ENCODE results near the gene FAM186B.

Gene FAM186B

DNA sequence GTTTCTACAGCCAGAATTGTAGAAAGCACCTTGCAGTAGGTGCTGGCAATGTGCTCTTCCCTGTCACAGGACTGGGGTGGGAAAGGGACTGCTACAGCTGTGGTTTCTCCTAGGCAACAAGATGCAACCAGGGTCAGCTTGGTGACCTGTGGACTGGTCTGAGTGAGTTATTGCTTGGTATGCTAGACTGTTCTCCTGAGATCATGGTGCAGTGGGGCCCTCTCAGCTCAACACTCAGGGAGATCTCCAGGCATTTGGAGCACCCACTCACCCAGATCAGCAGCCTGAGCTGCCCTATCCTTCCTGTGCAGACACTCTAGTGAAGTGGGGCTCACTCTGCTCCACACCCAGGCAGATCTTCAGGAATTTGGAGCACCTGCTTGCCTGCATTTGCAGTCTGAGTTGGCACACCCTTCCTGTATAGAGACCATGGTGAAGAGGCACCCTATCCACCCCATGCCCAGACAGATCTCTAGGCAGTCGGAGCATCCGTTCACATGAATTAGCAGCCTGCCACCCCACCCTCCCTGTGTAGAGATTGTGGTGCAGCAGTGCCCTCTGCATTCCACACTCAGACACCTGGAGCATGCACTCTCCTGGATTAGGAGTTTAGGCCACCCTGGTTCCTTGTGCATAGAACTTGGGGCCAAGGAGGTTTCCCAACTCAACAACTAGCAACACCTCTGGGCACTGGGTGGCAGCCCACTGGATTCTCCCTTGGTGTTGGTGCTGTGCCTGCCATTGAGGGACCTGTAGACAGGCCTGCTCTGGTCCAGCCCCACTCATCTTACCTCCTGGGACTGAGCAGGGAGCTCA, 3.8 kb upstream of the FAM186B start:
- no peak for DNase-seq

DNA sequence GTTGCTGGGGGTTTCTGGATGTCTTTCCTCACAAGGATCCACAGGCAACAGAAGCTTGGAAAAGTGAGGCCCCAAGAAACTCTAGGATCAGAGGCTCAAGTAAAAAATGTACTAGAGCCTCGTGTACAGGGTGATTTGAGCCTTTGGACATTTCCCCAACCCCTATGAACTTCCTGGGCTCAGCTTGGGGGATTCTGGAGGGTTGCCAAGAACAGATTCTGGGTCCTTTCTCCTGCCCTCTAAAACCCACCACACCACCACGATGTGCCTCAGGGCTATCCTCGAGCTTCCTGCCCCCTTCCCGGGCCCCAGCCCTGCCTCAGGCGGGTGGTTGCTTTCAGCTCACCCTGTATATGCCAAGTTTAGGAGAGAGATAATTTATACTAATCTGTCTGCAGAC, 583 bp downstream of the FAM186B start:
- no peak for DNase-seq

DNA sequence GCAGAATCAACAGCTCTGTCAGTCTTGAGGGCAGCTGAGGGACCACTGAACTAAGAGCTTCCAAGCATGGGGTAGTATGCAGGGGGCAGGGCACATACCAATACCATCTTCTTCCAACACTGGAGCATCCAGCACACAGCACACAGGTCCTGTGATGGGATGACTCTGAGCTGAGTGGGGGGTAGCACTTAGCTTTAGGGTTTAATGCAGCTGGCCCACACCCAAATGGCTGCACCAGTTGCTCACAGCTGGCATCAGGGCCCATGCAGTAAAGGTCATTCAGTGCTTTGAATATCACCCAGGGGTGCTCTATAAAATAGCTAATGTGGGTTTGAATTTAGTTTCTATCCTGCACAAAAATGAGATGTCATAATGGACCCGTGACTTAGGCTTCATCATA, 1.7 kb downstream of the FAM186B start:
- DNase-seq = no peak

DNA sequence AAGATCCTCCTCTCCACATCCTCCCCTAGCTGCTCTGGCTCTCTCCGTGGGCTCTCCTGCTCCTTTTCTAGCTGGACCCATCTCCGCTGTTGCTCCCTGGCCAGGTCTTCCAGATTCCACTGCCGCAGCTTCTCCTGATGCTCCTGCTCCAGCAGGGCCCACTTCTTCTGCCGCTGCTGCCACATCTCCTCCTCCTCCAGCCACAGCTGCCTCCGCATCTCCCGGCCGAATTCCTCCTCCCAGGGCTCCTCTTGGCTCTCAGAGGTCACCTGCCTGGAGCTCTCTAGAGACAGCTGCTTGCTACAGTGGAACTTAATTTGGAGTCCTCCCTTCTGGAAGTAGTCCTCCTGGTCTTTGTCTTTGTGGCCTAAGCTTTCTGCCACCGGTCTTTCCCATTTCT, 5.5 kb downstream of the FAM186B start:
- no peak for DNase-seq

DNA sequence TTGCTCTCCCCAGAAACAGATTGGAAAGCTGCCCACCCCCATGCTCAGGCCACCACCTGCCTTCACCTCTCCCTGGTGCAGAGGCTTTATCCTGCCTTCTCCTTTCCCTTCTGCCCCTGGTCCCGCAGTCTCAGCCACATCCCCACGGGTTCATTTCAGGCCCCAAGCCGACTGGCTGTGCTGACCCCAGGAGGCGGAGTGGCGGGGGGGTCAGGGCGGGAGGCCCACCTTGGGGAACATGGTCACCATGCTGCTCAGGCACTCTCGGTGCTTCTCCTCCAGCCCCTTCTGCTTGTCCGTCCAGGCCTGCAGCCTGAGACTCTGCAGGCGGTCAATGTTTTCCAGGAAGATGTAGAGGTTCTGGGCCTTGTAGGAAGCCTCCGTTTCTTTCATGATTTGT, 6.9 kb downstream of the FAM186B start:
- no peak for DNase-seq

DNA sequence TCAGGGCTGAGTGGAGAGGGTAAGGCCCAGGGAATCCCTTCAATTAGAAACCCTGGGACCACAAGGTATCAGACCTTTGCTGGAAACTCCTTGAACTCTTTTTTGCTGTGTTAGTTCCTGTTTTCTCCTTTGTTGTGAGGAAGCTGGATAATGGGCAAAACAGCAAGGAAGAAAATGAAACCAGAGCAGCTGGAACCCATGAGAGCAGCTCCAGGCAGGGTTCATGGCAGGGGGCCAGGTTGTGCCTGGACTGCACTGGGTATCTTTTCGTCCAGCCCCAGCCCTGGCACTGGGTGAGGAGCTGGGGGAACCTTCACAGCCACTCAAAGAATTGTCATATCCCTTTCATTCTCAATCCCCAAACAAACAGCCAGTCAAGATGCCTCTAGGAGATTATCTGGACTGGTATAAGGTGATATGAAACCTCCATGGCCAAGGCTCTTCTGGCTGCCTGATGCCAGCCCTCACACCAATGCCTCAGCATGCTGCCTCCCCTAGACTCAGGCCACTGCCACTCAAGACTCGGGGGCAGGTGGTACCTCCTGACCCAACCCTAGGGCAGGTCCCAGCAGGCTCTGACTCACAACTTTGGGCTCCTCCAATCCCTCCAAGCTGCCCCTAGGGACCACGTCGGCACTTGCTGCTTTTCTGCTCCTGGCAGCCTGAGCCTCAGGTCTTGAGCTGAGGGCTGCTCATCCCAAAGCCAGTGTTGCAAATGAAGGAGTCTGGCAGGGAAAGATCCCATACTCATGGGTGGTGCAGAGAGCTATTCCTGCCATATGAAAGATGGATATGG, 16.5 kb downstream of the FAM186B start:
- no peak for DNase-seq

DNA sequence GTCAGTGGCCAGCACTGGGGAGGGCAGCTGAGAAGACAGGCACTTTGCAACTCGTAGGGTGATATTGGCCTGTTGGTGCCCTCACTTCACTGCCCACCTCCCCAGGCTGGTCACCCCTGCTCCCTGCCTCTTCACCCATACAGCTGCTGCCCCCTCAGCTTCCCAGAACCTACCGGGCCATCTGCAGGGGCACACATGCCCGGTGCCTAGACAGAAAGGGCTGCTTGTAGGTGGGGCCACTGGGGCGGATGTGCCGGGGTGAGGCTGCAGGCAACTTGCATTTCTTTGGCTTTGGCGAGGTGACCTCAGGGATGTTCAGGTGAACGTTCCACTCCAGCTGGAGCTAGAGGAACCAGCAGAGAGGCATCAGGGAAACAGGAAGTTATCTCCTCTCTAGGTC, 17.2 kb downstream of the FAM186B start:
- DNase-seq = no peak

DNA sequence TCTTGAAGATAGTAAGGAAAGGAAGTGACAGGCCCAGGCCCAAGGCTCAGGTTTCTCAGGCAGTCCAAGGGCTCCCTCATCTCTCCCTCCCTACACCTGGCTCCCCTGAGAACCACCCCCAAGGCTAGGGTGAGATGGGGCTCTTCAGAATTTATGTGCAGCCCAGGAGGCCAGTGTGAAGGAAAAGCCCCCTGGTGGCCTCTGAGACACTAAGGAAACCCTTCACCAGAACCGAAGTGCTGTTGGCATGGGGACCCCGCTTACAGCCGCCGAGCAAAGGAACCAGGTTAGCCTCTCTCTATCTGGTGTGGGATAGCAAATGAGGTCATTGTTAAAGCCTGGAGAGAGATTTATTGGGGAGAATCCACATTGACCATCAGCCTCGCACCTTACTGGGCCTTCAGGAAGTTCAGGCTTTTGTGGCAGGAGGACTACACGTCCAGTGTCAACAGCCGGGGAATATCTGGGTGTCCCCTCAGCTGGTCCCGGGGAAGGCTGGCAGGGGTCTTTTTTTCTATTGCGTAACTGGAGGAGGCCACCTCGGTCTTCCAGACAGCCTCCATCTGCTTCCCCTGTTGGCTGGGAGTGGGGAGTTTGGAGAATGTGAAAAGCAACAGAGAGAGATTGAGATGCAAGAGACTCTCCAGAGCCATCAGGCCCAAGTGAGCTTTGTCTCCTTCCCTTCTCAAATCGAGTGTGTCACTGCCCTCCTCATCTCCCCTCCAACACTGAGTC, 18.1 kb downstream of the FAM186B start:
- DNase-seq = no peak

DNA sequence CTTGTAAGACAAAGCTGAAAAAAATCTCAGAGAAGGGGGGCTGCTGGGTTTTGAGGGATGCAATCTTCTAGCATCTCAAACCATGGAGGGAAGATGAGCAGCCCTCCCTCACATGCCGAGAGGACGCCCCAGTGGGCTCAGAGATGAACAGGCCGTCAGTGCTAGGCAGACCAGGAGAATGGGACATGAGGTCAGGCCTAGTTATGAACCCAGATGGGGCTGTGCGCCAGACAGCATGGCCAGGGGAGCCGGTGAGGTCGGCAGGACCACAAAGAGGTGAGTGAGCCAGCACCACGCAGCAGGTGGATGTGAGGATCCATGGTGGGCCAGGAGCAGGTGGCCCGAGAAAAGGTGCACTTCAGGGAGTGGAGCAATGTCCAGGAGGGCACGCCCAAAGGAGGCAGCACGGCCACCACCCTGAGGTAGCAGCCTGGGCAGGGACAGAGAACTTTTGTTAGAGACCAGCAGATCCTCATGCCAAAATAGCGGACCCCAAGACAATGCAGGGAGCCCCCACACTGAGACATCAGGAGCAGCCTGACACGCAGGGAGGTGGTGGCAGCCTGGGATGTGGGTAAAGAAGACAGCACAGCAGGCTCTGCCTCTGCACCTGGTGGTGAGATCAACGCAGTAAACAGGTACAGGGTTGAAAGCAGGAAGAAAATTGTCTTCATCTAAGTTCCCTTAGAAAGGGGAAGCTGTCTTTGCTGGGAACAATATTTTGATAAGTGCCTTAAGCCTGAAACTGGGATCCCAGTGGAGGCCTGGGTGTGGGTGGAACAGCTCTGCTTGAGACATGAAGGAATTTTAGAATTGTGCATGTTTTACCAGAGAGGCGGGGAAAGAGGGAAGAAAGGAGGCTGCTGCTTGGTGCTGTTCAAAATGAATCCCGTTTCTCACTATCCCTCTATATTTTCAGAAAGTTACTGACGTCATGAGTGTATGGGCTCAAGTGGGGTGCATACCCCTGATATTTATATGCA, 19.7 kb downstream of the FAM186B start:
- no peak for DNase-seq

DNA sequence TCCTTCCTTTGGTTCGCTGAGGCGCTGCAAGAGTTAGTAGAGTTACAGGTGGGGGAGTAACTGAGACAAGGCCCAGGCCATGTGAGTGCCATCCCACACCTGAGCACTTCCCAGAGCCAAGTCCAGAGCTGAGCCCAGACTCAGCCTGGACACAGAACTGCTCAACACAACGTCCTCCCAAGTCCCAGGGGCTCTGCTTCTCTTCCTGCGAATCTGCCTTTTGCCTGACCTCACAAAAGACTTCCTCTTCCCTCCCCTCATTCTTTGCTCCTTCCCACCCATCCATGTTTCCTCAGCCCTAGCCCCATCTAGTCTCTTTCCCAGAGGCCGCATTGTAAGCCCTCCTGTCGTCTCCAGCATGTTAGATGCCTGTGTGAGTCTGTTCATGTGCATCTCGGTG, 20.8 kb downstream of the FAM186B start:
- no peak for DNase-seq

DNA sequence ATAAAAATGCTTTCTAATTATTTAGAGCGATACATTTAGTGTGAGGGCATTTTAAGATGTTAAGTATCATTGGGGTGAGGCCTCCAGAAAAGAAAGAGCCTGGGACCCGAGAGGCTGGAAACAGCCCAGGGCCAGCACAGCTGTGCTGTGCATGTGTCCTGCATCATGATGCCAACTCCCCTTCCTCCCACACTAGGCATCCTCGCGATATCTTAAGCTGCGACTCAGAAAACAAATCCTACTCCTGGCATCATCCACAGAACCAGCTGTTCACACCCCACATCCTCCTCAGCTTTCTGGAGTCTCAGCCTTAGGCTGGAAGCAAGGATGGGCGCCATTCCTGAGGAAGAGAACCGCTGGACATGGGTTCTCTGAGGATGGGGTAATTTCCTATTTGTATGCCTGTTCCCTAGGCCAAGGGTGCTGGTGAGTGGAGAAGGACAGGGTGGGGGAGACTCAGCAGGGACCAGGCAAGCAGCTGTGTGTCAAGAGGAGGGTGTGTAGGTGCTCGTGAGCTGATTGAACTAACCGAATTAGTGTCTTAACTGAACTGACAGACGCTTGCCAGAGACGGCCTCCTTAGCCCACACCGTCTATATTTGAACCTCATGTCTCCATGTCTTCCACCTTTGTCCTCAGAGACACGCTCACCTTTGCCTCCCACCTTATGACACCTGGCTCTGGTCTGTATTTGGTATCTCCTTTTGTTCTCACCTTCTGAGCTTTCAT, 21.9 kb downstream of the FAM186B start:
- DNase-seq = no peak

DNA sequence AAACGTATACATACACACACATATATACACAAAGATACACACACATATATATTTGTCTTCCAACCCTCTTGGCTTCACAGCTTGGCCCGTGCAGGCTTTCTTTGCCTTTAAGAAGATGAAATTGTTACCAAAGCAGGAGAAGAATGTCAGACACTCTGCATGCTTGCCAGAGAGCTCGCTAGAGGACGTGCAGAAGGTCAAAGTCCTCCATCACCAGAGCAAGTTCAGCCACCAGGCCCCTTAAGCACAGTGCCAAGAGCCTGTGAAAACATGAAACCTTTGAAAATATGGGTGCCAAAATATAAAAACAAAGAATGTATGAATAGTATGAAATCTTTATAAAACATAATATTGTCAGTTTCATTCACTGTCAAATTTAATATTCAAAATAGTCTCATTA, 22.6 kb downstream of the FAM186B start:
- DNase-seq = no peak

DNA sequence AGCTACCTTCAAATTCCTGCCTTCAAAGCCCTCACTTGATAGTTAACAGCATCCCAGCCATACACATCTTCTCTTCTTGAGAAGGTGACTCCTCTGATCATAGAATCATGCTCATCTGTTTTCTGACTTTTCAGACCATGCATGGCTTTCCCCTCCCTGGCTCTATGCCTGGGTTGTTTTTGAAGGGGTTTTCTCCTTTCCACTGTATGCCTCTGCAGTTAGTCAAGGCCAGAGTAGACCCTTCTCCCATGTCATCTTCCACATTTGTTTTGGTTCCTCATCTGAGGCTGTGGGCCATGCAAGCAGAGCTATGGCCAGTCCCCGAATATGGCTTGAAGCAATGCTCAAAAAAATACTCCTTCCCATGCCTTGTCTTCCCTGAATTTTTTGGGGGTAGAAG, 23.2 kb downstream of the FAM186B start:
- no peak for DNase-seq

DNA sequence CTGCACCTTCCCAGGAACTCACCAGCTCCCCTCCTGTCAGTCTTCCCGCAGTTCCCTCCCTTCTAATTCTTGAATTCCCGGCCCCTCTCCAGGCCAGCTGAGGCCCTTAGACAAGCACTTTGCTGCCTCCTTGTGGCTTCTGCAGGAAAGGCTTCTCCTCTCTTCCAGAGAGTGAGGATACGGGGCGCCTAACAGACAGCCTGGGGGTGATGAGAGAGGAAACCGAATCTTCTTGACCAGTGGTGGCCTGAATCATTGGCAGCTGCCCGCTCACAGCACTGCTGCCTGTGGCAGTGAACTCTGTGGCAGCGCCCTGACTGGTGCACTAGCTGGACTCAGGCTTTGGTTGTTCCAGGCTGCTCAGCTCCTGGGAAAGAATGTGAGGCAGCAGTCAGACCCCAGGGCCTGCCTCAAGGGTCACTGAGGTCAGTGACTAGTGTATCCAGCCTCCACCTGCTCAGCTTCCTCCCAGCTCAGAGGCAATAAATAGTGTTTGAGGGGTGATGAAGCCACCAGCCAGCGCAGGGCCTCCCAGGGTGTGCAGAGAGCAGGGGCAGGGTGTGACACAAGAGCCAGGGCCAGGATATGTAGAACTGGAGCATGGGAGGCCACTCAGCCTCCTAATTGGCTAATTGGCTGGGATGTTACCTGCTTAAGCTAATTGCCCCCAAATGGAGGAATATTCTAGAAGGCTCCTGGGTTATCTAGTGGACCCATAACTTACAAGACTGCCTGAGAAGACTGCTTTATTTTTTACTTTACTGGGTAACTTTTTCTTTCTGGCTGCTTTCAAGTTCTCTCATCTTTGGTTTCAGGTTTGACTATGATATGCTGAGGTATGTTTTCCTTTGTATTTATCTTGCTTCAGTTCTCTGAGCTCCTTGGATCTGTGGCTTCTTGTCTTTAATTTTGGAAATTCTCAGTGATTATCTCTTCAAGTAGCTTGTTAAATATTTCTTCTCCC, 24.6 kb downstream of the FAM186B start:
- DNase-seq = peak; percentile 40

DNA sequence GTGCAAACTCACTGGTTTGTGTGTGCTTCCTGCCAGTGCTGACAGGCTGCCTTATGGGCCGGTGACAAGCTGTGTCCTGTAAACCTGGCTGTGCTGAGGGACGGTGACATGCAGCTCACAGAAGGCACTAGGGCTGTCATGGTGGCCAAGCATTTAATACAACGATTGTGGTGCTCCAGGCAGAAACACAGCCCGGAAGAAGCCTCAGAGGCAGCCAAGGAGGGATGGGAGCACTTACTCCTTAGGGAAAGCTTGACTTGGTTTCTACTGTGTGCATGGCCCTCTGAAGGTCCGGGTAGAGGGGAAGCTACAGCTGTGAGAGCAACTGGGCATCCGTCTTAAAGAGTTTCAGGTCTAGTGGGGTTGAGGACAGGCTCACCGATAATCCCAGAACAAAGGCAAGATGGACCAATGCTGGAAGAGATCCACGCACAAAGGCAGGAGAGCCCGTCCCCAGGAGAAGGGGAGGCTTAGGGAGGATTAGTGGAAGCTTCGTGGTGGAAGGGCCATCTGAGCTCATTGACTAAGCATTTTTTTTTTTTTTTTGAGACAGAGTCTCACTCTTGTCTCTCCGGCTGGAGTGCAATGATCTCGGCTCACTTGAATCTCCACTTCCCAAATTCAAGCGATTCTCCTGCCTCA, 26.8 kb downstream of the FAM186B start:
- no peak for DNase-seq

DNA sequence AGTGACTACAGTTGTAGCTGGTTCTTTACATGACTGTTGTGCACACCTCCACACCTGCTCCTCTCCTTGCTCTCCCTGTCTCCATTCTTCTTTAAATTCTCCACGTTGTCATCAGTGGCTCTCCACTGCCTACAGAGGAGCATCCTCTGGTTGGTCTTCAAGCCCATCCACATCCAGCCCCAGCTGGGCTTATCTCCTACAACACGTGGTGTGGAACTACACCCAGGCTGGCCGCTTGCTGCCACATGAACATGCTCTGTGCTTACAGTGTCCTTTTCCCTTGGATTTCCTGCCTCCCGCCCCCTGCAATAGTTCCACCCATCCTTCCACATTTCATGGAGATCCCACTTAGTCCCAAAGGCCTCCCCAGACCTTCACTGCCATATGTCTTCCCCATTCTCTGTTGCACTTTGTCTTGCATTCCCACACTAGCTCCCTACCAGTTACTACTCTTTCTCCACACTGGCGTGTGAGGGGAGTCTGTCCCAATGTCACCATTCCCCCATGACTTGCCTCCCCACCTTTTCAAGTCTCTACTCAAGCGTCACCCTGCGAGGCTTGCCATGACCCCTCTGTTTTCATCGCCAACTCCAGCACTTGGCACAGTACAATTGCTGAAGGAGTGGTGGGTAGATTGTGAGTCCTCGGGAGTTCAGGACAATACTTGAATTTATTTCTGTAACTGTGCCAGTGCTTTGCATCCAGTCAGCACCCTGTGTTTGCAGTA, 27.7 kb downstream of the FAM186B start:
- DNase-seq = no peak

DNA sequence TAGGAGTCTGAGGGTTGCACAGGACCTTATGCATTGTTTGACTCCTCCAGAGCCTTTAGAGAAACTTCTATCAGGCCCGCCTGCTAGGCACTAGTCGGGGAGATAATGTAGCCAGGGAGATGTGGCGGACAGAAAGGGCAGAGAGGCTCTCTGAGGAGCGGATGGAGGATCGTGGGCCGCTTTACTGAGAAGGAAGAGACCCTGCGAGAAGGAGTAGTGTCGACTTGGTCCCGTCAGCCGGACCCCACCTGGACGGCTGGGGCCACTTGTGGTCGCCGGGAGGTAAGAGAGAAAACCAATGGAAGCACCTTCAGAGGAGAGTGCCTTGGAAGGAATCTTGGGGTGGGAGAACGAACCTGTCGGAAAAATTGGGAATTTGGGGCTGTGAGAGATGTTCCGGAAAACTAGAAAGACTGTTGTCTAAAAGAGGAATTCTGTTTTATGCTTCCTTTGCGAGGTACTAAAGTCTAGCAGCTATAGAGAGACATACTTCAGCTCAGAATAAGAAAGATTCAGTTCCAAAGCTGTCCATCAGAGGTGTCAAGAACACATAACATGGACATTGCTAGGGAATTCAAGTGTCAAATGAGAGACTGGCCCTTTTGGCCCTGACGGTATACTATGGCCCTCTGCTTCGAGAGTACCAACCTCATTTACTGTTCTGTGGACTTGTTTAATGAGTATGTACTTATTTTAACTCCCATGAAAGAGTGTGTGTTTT, 36.8 kb downstream of the FAM186B start:
- no peak for DNase-seq
